ENCODE results near the gene CLCF1. TPM values are rescaled to one million over a fixed set of nuclear protein-coding genes. Genes with fewer than 3 reads are reported as not detected.

CLCF1 gene
- total RNA-seq, 1 experiment from 2014 or later, result 2.1 TPM

DNA sequence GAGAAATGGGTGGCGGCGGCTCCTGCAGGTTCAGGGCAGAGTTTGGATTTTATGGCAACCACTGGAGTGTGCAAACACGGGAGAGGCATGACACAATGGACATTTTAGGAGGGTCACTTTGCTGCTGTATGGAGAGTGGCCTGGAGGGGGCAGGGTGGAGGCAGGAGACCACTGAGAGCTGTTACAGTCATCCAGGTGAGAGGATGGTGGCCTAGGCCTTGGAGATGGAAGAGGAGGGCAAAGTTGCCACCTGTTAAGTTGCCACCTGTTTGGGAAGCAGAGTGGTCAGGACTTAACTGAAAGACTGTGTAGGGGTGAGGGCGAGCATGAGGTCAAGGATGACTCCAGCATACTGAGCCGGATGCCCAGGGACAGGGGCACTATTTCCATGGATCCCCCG is 16.1 kb upstream of the CLCF1 start:
- Histone ChIP-seq H3T11ph (ENCODE audit: low read length) (no peak overlapping the region), H3K4ac (ENCODE audit: low read depth, low read length) (no peak overlapping the region), H4K8ac (replicated peaks; ENCODE audit: insufficient read length, low read depth, low read length) (no peak overlapping the region), H4K91ac (ENCODE audit: insufficient read length, low read depth, low read length) (no peak overlapping the region), H3K23ac (ENCODE audit: insufficient read length, low read depth, low read length) (no peak overlapping the region), H4K20me1 (ENCODE audit: control insufficient read depth, insufficient read depth, insufficient read length) (no peaks in the 10 kb centered on the region), H2BK12ac (ENCODE audit: insufficient read length, low read depth, low read length) (no peak overlapping the region), H2AK5ac (ENCODE audit: insufficient read length, low read length) (no peak overlapping the region), H2BK5ac (ENCODE audit: insufficient read length, low read length) (no peak overlapping the region), H3K18ac (ENCODE audit: insufficient read length, low read depth, low read length) (no peak overlapping the region), H3K9ac (ENCODE audit: extremely low read depth, insufficient read length, low read length) (no peak overlapping the region), H2BK120ac (ENCODE audit: low read depth, low read length, poor library complexity, severe bottlenecking) (no peak overlapping the region), H3K4me1 (ENCODE audit: insufficient read depth, low read length) (no peaks in the 10 kb centered on the region; the same call in 1 of the 2 replicates), H2BK20ac (ENCODE audit: low read depth, low read length, poor library complexity, severe bottlenecking) (no peak overlapping the region), H3K4me2 (ENCODE audit: insufficient read depth, insufficient read length, low read length) (no peak overlapping the region), H3K23me2 (ENCODE audit: insufficient read length, low read depth, low read length, poor library complexity, severe bottlenecking) (peaks cover 13% of the 10 kb centered on the region), H2AFZ (ENCODE audit: low read length) (no peak overlapping the region), H3K14ac (ENCODE audit: insufficient read depth, low read length) (no peak overlapping the region), H3K27ac (ENCODE audit: insufficient read length, low read depth, low read length) (no peak overlapping the region), H3K56ac (ENCODE audit: insufficient read length, low read depth, low read length) (no peak overlapping the region), H2BK15ac (ENCODE audit: low read depth, low read length) (no peak overlapping the region), H3K79me2 (ENCODE audit: insufficient read depth, low read length) (no peaks in the 10 kb centered on the region), H4K5ac (ENCODE audit: insufficient read length, low read depth, low read length) (no peak overlapping the region), H3K9me3 (ENCODE audit: control insufficient read depth, low read depth, low read length) (no peaks in the 10 kb centered on the region), H3K27me3 (ENCODE audit: insufficient read depth, low read length) (no peaks in the 10 kb centered on the region; the same call in 1 of the 2 replicates), H3K79me1 (ENCODE audit: insufficient read depth, low read depth, low read length, poor library complexity, severe bottlenecking) (no peaks in the 10 kb centered on the region)
- Mint-ChIP-seq H3K9me3 (no peaks in the 10 kb centered on the region; a peak in 1 of 5 replicates), H3K27me3 (ENCODE audit: low read depth) (peaks cover 15% of the 10 kb centered on the region), H3K4me1 (peaks cover 21 to 30% of the 10 kb centered on the region in 2 experiments), H3K4me3 (peak overlapping the region; percentile 50 to 71), H3K27ac (peak overlapping the region in 1 of 3 experiments; percentile 4; a peak in 2 of 7 replicates), H3K36me3 (ENCODE audit: insufficient read depth in 1 of 3, low read depth in 3 of 3) (peaks cover 7 to 12% (median 11%) of the 10 kb centered on the region in 3 experiments)
- TF ChIP-seq, protein P1, sequence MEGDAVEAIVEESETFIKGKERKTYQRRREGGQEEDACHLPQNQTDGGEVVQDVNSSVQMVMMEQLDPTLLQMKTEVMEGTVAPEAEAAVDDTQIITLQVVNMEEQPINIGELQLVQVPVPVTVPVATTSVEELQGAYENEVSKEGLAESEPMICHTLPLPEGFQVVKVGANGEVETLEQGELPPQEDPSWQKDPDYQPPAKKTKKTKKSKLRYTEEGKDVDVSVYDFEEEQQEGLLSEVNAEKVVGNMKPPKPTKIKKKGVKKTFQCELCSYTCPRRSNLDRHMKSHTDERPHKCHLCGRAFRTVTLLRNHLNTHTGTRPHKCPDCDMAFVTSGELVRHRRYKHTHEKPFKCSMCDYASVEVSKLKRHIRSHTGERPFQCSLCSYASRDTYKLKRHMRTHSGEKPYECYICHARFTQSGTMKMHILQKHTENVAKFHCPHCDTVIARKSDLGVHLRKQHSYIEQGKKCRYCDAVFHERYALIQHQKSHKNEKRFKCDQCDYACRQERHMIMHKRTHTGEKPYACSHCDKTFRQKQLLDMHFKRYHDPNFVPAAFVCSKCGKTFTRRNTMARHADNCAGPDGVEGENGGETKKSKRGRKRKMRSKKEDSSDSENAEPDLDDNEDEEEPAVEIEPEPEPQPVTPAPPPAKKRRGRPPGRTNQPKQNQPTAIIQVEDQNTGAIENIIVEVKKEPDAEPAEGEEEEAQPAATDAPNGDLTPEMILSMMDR (conservative IDR thresholded peaks at IDR 0.05), result peak; percentile 76
- peak; percentile 79 for DNase-seq
- WGBS (ENCODE audit: extremely low coverage, insufficient read length, low lambda C conversion rate), result no CpG with 5 or more reads among the region's 6 CpGs

Measured in H9 (cell line).